ENCODE data around the gene CDH26.

- no peak for TF ChIP-seq HDAC2 (IDR thresholded peaks at IDR 0.05)
- TF ChIP-seq YY1 (IDR thresholded peaks at IDR 0.05; ENCODE audit: borderline replicate concordance in 1 of 3, control insufficient read depth in 1 of 3, extremely low read depth in 1 of 3, insufficient read depth in 3 of 3, insufficient read length in 1 of 3, insufficient replicate concordance in 2 of 3, low read depth in 1 of 3, low read length in 2 of 3): no peak
- no peak for TF ChIP-seq ATF7 (IDR thresholded peaks at IDR 0.05)
- TF ChIP-seq FOXO4 (CRISPR knock-in tag; IDR thresholded peaks at IDR 0.05): no peak
- TF ChIP-seq TCF7L2 (IDR thresholded peaks at IDR 0.05; ENCODE audit: low read depth, low read length): no peak
- TF ChIP-seq TCF7 (IDR thresholded peaks at IDR 0.05; ENCODE audit: borderline replicate concordance): no peak
- no peak for TF ChIP-seq CEBPB (tag; IDR thresholded peaks at IDR 0.05)
- no peak for TF ChIP-seq WHSC1 (IDR thresholded peaks at IDR 0.05; ENCODE audit: low read length)
- TF ChIP-seq POLR2G (IDR thresholded peaks at IDR 0.05; ENCODE audit: low read depth, low read length): no peak
- no peak for TF ChIP-seq SREBF2 (CRISPR knock-in tag; IDR thresholded peaks at IDR 0.05)
- no peak for TF ChIP-seq HCFC1 (IDR thresholded peaks at IDR 0.05; ENCODE audit: low read depth, low read length)
Measured at GRCh38 chr20:60054716-60055634, 96.8 kb downstream of the CDH26 start.
